ENCODE data around the gene LRRN4CL.
"Not testable (repeated sequence)": the region's sequence is repeated elsewhere in the genome, so short reads cannot be mapped to it uniquely, and the experiment has no call there.

LRRN4CL gene

GRCh38 chr11:62705413-62705812 is 16.1 kb upstream of the LRRN4CL start:
- in situ Hi-C loops (cut with HindIII; ENCODE audit: low pct_ligation_motif_present, low sequenced_read_pairs) = no loop called here
- H3K36me3 ChIP-seq (replicated peaks) = peaks cover 14% of the 10 kb centered on the region
- TF ChIP-seq, protein P1, sequence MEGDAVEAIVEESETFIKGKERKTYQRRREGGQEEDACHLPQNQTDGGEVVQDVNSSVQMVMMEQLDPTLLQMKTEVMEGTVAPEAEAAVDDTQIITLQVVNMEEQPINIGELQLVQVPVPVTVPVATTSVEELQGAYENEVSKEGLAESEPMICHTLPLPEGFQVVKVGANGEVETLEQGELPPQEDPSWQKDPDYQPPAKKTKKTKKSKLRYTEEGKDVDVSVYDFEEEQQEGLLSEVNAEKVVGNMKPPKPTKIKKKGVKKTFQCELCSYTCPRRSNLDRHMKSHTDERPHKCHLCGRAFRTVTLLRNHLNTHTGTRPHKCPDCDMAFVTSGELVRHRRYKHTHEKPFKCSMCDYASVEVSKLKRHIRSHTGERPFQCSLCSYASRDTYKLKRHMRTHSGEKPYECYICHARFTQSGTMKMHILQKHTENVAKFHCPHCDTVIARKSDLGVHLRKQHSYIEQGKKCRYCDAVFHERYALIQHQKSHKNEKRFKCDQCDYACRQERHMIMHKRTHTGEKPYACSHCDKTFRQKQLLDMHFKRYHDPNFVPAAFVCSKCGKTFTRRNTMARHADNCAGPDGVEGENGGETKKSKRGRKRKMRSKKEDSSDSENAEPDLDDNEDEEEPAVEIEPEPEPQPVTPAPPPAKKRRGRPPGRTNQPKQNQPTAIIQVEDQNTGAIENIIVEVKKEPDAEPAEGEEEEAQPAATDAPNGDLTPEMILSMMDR (IDR thresholded peaks at IDR 0.05; ENCODE audit: low read depth, low read length, missing control alignments) = no peak
- H3K27ac ChIP-seq = peak overlapping the region; percentile 48
- H3K27me3 ChIP-seq (replicated peaks) = no peaks in the 10 kb centered on the region
- peak overlapping the region; percentile 79 for H3K4me3 ChIP-seq (ENCODE audit: low read depth, low read length)
- DNase-seq = no peak

DNA sequence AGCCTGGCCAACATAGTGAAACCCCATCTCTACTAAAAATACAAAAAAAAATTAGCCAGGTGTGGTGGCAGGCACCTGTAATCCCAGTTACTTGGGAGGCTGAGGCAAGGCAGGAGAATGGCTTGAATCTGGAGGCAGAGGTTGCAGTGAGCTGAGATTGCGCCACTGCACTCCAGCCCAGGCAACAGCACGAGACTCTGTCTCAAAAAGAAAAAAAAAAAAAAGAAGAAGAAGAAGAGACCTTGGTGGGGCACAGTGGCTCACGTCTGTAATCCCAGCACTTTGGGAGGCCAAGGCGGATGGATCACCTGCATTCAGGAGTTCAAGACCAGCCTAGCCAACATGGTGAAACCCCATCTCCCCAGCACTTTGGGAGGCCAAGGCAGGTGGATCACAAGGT is 14.6 kb upstream of the LRRN4CL start:
- H3K4me3 ChIP-seq (ENCODE audit: low read depth, low read length); H3K27ac ChIP-seq; in situ Hi-C loops (cut with HindIII; ENCODE audit: low pct_ligation_motif_present, low sequenced_read_pairs); H3K27me3 ChIP-seq (replicated peaks); DNase-seq: not testable (repeated sequence)
- H3K36me3 ChIP-seq (replicated peaks) = peaks cover 14% of the 10 kb centered on the region

- Histone ChIP-seq H3K27me3 (replicated peaks) (no peaks in the 10 kb centered on the region), H3K27ac (no peak overlapping the region)
- no peak for DNase-seq
Measured at GRCh38 chr11:62702246-62702645, 12.9 kb upstream of the LRRN4CL start.

DNA sequence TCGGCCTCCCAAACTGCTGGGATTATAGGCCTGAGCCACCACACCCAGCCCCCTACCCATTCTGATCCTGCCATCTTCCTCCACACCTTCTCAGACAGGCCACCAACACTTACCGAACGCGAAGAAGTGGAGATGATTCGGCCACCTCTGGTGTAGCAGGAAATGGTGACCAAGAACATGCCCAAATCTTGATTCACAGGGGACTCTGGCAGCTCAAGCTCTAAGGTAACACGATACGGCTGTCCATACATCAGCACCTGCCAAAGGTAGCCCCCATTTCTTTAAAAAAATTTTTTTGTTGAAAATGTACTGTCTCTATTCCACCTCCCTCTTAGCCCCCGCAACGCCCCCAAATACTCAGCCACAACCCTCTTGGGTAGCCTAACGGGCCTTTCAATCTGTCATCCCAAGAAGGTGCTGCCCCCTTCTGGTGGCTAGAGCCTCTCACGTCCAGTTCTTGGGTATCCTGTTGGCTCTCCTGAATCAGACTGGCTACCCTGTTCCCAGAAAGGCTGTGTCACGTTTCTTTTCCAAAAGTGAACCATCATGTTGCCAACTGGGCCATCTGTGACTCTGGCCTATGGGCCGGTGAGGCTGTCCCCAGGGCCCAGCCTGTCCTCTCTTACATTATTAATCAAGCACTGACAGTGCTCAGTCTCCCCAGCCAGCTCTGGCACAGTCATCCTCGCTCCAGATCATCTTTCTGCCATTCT is 5.3 kb upstream of the LRRN4CL start:
- peak; percentile 72 for DNase-seq
- Histone ChIP-seq H3K27me3 (replicated peaks) (no peaks in the 10 kb centered on the region), H3K36me3 (replicated peaks) (peaks cover 31% of the 10 kb centered on the region), H3K4me3 (ENCODE audit: low read depth, low read length) (no peak overlapping the region), H3K27ac (no peak overlapping the region)
- TF ChIP-seq, protein P1 (IDR thresholded peaks at IDR 0.05; ENCODE audit: low read depth, low read length, missing control alignments) = peak; percentile 91
- in situ Hi-C loops (cut with HindIII; ENCODE audit: low pct_ligation_motif_present, low sequenced_read_pairs) = no loop called here

More at GRCh38 chr11:62702246-62702645, 12.9 kb upstream of the LRRN4CL start:
- in situ Hi-C loops (cut with HindIII; ENCODE audit: low pct_ligation_motif_present, low sequenced_read_pairs) = no loop called here
- TF ChIP-seq, protein P1 (IDR thresholded peaks at IDR 0.05; ENCODE audit: low read depth, low read length, missing control alignments) = no peak
- peaks cover 14% of the 10 kb centered on the region for H3K36me3 ChIP-seq (replicated peaks)
- no peak overlapping the region for H3K4me3 ChIP-seq (ENCODE audit: low read depth, low read length)

- in situ Hi-C loops (cut with HindIII; ENCODE audit: low pct_ligation_motif_present, low sequenced_read_pairs); H3K27ac ChIP-seq; DNase-seq; H3K4me3 ChIP-seq (ENCODE audit: low read depth, low read length); H3K27me3 ChIP-seq (replicated peaks): not testable (repeated sequence)
- peaks cover 31% of the 10 kb centered on the region for H3K36me3 ChIP-seq (replicated peaks)
Measured at GRCh38 chr11:62693624-62694023, 4.3 kb upstream of the LRRN4CL start.

DNA sequence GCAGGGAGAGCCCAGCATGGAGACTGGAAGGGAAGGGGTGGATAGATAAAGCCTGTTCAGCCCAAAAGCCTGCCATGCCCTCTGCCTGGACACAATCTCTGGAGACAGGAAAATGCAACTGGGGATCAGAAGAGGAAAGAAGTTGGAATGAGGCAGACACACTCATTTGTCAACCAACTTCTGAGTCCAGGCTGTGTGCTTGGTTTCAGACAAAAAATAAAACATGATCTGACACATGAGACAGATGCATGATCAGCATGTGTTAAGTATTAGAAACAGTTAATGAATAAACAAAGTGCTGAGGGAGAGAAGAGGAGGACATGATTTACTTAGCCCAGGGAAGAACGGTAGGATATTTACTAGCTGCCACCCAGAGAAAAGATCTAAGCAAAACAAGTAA is 839 bp downstream of the LRRN4CL start:
- Histone ChIP-seq H3K36me3 (replicated peaks) (peaks cover 28% of the 10 kb centered on the region), H3K27ac (no peak overlapping the region), H3K27me3 (replicated peaks) (no peaks in the 10 kb centered on the region), H3K4me3 (ENCODE audit: low read depth, low read length) (no peak overlapping the region)
- TF ChIP-seq, protein P1 (IDR thresholded peaks at IDR 0.05; ENCODE audit: low read depth, low read length, missing control alignments) = no peak
- DNase-seq = no peak
- in situ Hi-C loops (cut with HindIII; ENCODE audit: low pct_ligation_motif_present, low sequenced_read_pairs) = no loop called here

Measured in brain microvascular endothelial cell (primary cell).